ENCODE results near the gene GLYR1.
A peak's percentile ranks its signal among the peaks of the same experiment; 100 is the strongest.

Gene GLYR1

GRCh38 chr16:4776141-4776705 is 70.9 kb downstream of the GLYR1 start:
- DNase-seq (ENCODE audit: low read depth, low spot score), result no peak

GRCh38 chr16:4775005-4775404 is 72.1 kb downstream of the GLYR1 start:
- no peak overlapping the region for H3K4me3 ChIP-seq (ENCODE audit: low read length)
- no peak for DNase-seq (ENCODE audit: low read depth, low spot score)

More at GRCh38 chr16:4776141-4776705, 70.9 kb downstream of the GLYR1 start:
- no peak overlapping the region for H3K4me3 ChIP-seq (ENCODE audit: low read length)

- DNase-seq (ENCODE audit: low read depth, low spot score), result no peak
Measured at GRCh38 chr16:4772351-4772750, 74.7 kb downstream of the GLYR1 start.

GRCh38 chr16:4771646-4772045 is 75.4 kb downstream of the GLYR1 start:
- no peak overlapping the region for H3K4me3 ChIP-seq (ENCODE audit: low read length)
- no peak for DNase-seq (ENCODE audit: low read depth, low spot score)

More at GRCh38 chr16:4772351-4772750, 74.7 kb downstream of the GLYR1 start:
- H3K4me3 ChIP-seq (ENCODE audit: low read length), result no peak overlapping the region

GRCh38 chr16:4769306-4769638 is 77.8 kb downstream of the GLYR1 start:
- no peak for DNase-seq (ENCODE audit: low read depth, low spot score)
- H3K4me3 ChIP-seq (ENCODE audit: low read length), result peak overlapping the region; percentile 81

GRCh38 chr16:4768549-4769305 is 78.4 kb downstream of the GLYR1 start:
- DNase-seq (ENCODE audit: low read depth, low spot score), result peak; percentile 83

GRCh38 chr16:4767872-4768548 is 79.1 kb downstream of the GLYR1 start:
- no peak for DNase-seq (ENCODE audit: low read depth, low spot score)
- H3K4me3 ChIP-seq (ENCODE audit: low read length), result peak overlapping the region; percentile 81

More at GRCh38 chr16:4768549-4769305, 78.4 kb downstream of the GLYR1 start:
- H3K4me3 ChIP-seq (ENCODE audit: low read length), result peak overlapping the region; percentile 81

GRCh38 chr16:4766875-4767628 is 80.0 kb downstream of the GLYR1 start, which contains the start of gene ZNF500:
Gene ZNF500 (minus strand): TSS chr16:4767162. CDS start chr16:4765978, 1,184 bp downstream.
- peak within 1 kb of the TSS; percentile 81 for H3K4me3 ChIP-seq (ENCODE audit: low read length)
- DNase-seq (ENCODE audit: low read depth, low spot score), result peak; percentile 90

GRCh38 chr16:4765511-4766474 is 81.3 kb downstream of the GLYR1 start:
- H3K4me3 ChIP-seq (ENCODE audit: low read length), result peak overlapping the region; percentile 81
- no peak for DNase-seq (ENCODE audit: low read depth, low spot score)

- DNase-seq (ENCODE audit: low read depth, low spot score), result no peak
- H3K4me3 ChIP-seq (ENCODE audit: low read length), result no peak overlapping the region
Measured at GRCh38 chr16:4763791-4764190, 83.3 kb downstream of the GLYR1 start.

- no peak for DNase-seq (ENCODE audit: low read depth, low spot score)
- no peak overlapping the region for H3K4me3 ChIP-seq (ENCODE audit: low read length)
Measured at GRCh38 chr16:4762205-4762604, 84.9 kb downstream of the GLYR1 start.

- no peak for DNase-seq (ENCODE audit: low read depth, low spot score)
- no peak overlapping the region for H3K4me3 ChIP-seq (ENCODE audit: low read length)
Measured at GRCh38 chr16:4760221-4760910, 86.7 kb downstream of the GLYR1 start.

- no peak overlapping the region for H3K4me3 ChIP-seq (ENCODE audit: low read length)
- DNase-seq (ENCODE audit: low read depth, low spot score), result no peak
Measured at GRCh38 chr16:4755687-4756086, 91.4 kb downstream of the GLYR1 start.

- H3K4me3 ChIP-seq (ENCODE audit: low read length), result no peak overlapping the region
- no peak for DNase-seq (ENCODE audit: low read depth, low spot score)
Measured at GRCh38 chr16:4754865-4755264, 92.2 kb downstream of the GLYR1 start.

GRCh38 chr16:4753227-4753626 is 93.9 kb downstream of the GLYR1 start:
- no peak overlapping the region for H3K4me3 ChIP-seq (ENCODE audit: low read length)
- DNase-seq (ENCODE audit: low read depth, low spot score), result no peak

Measured in Jurkat, Clone E6-1 (cell line).